HG02678 (cell line): Measurements from ENCODE around the gene ANP32D.
A peak's percentile ranks its signal among the peaks of the same experiment; 100 is the strongest.
"Not testable (repeated sequence)": the region's sequence is repeated elsewhere in the genome, so short reads cannot be mapped to it uniquely, and the experiment has no call there.

ENCODE experiments used
- ATAC-seq: cut with Tn5 transposase; IDR thresholded peaks from one replicate; pipeline ENCODE4 v1.9.1; 2021; ENCODE audit warnings: mild to moderate bottlenecking, moderate library complexity; ENCODE audit not compliant: unreplicated experiment

The ANP32D gene

DNA sequence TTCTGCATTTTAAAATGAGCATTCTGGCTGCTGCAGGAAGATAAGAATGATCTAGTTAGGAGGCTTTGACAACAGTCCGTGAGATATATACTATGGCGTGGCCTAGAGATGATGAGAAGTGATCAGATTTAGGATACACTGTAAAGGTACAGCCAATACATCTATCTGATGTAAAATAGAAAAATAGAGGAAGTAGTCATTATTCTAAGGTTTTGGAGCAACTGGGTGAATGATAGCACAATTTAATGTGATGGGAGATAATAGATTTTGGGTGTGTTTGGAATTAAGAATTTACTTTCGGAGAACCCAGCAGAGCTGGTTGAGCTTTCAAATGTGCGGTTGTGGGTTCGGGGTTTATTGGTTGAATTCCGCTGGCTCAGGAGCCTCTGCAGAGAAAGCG is at the start of gene ANP32D:
TSS of gene ANP32D (plus strand) at position 301 of the 400 bp plus-strand sequence. CDS start 106 bp downstream, outside the sequence.
- no peak for ATAC-seq

GRCh38 chr12:48423171-48423570 is 49.2 kb upstream of the ANP32D start:
- ATAC-seq = no peak

GRCh38 chr12:48424644-48425043 is 47.7 kb upstream of the ANP32D start:
- no peak for ATAC-seq

DNA sequence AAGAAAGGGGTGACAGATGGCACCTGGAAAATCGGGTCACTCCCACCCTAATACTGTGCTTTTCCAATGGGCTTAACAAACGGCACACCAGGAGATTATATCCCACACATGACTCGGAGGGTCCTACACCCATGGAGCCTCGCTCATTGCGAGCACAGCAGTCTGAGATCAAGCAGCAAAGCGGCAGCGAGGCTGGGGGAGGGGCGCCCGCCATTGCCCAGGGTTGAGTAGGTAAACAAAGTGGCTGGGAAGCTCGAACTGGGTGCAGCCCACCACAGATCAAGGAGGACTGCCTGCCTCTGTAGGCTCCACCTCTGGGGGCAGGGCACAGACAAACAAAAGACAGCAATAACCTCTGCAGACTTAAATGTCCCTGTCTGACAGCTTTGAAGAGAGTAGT is 38.3 kb upstream of the ANP32D start:
- ATAC-seq = not testable (repeated sequence)

- no peak for ATAC-seq
Observed at GRCh38 chr12:48441069-48441468, 31.3 kb upstream of the ANP32D start.

DNA sequence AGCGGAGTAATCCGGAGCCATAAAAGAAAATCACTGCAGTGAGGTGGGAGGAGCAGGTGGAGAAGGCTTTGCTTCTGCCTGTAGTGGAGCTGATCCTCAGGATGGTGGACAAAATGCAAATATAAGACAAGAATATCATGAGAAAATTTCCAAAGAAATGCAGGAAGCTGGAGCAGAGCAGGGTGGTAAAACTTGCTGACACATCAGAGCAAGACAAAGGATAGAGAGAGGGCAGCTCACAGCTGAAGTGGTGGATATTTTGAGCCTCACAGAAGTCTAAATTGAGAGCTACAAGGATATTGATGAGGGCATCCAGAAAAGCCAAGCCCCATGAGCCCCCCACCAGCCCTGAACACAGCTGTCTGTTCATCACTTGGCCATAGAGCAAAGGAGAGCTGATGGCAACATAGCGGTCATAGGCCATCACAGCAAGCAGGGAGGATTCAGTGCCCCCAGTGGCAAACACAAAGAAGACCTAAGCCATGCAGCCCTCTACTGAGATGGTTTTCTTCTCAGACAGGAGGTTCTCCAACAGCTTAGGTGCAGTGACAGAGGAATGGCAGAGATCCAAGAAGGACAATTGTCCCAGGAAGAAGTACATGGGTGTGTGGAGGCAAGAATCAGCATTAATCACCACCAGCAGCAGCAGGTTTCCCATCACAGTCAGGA is 30.0 kb upstream of the ANP32D start:
- no peak for ATAC-seq

- ATAC-seq = no peak
Observed at GRCh38 chr12:48445538-48445937, 26.8 kb upstream of the ANP32D start.

DNA sequence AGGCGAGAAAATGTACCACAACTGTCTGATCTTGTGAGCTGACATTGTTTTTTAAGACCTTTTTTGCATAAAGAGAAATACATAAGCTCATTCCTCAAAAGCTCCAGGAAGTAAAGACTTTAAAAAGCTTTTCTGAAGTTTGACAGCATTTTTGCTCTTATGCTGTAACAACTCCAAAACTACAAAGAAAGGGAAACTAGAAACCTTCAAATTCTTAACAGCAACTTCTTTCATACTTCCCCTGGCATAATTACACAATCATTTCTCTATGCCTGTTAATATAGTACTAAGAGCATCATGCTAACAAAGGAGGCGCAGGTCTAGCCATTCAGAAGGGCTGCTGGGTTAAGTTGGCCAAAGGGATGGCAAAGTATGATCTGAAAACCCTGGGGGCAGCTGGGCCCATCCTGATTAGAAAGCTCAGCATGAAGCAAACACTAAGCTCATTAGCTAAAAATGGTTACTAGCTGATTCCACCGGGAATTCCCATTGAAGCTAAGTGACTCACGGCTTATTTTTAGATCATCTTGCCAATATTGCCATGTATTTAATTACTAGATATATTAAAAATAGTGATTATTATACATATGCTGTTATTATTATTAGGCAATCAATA is 26.1 kb upstream of the ANP32D start:
- ATAC-seq = no peak

DNA sequence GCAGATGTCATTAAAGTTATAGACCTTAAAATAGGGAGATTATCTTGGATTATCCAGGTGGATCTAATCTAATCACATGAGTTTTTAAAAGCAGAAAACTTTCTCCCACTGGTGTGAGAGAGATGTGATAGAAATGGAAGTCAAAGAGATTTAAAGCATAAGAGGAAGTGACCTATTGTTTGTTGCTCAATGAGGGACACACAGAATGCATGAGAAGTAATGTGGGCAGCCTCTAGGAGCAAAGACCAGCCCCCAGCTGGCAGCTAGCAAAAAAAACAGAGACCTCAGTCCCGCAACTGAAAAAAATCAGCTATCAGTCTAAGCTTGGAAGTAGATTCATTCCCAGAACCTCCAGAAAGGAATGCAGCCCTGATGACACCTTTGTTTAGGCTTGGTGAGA is 24.6 kb upstream of the ANP32D start:
- ATAC-seq = no peak

GRCh38 chr12:48451372-48451771 is 21.0 kb upstream of the ANP32D start:
- ATAC-seq = no peak

- not testable (repeated sequence) for ATAC-seq
Observed at GRCh38 chr12:48452961-48453360, 19.4 kb upstream of the ANP32D start.

- no peak for ATAC-seq
Observed at GRCh38 chr12:48454667-48455066, 17.7 kb upstream of the ANP32D start.

DNA sequence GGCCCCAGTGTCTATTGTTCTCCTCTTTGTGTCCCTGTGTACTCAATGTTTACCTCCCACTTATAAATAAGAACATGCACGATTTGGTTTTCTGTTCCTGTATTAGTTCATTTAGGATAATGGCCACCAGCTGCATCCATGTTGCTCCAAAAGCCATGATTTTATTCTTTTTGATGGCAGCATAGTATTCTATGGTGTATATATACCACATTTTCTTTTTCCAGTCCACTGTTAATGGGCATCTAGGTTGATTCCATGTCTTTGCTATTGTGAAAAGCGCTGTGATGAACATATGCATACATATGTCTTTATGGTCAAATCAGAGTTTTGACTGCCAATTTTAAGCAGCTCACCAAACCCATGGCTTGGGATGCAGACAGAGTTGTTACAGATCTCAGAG is 17.2 kb upstream of the ANP32D start:
- no peak for ATAC-seq

DNA sequence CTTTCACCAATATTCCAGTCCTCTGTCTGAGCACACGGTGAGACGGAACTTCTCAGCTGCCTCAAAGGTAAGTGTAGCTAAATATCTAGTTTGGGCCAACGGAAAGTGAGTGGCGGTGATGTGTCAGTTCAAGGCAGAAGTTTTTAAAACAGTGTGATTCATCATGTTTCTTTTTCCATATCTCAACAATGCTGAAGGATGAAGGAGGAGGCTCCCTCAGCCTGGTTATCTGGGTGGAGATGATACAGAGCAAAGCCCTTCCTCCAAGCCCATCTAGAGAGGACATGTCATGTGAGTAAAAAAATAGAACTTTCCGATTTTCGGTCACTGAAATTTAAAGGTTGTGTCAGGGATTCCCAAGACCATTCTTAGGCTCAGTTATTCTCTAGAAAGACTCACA is 13.1 kb upstream of the ANP32D start:
- no peak for ATAC-seq

DNA sequence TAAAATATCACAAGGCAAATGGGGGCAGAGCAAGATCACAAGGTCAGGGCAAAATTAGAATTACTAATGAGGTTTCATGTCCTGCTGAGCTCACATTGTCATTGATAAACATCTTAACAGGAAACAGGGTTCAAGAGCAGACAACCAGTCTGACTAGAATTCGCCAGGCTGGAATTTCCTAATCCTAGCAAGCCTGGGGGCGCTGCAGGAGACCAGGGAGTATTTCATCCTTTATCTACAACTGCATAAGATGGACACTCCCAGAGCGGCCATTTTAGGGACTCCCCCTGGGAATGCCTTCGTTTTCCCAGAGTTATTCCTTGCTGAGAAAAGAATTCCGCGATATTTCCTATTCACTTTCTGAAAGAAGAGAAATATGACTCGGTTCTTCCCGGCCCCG is 3.3 kb upstream of the ANP32D start:
- ATAC-seq = not testable (repeated sequence)

- ATAC-seq = no peak
Observed at GRCh38 chr12:48473061-48473460, 702 bp downstream of the ANP32D start.

- not testable (repeated sequence) for ATAC-seq
Observed at GRCh38 chr12:48474497-48474896, 2.1 kb downstream of the ANP32D start.

DNA sequence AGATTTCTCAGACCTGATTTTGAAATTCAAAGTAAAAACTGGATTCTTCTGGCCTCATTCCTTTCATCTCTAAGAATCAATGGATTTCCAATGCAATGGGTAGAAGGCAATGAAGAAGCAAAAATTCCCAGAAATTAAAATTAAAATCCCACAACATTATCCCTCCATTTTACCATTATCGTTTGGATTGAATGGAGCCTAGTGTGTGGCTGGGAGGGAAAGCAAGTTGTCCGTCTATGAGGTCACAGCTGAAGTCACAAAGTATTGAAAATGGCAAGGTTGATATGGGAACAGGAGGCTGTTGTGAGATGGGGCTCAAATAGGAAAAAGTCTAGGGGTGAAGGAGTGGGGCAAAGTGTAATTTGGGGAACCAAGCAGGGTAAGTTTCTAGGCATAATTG is 9.8 kb downstream of the ANP32D start, which contains the start of gene C12orf54:
TSS of gene C12orf54 (plus strand) at position 301 of the 400 bp plus-strand sequence. CDS start 799 bp downstream, outside the sequence.
- ATAC-seq = no peak

DNA sequence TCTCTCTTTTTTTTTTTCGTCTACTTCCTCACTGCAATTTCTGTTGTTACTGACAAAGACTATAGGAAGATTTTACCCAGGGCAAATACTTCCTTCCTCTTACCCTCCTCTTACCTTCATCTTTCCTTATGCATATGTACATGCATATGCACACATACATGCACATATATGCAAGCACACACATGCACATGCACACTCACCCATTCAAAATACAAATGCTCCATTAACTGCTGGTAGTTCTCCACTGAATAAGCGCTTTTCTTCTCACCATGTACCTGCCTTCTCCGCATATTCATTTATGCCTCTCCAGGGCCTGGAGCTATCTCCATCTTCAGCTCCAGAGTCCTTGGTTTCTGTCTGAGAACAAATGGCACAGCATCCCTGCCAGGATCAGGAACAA is 10.6 kb downstream of the ANP32D start:
- no peak for ATAC-seq

DNA sequence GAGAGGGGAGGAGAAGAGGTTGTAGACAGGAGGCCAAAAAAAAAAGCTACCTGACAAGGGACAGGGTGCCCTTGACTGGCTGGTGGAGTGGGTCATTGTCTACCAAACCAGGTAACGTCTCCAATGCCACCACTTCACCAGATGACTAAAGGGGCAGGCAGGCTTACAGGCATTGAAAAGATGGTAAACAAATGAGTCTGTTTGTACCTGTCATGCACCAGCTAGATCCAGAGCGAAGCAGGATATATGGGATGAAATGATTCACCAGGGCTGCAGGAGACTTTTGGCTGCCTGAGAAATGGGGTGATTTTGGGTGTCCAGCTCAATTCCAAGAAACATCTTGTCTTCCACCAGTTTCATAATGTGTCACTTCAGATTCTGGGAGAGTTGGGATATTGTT is 13.9 kb downstream of the ANP32D start:
- ATAC-seq = no peak

DNA sequence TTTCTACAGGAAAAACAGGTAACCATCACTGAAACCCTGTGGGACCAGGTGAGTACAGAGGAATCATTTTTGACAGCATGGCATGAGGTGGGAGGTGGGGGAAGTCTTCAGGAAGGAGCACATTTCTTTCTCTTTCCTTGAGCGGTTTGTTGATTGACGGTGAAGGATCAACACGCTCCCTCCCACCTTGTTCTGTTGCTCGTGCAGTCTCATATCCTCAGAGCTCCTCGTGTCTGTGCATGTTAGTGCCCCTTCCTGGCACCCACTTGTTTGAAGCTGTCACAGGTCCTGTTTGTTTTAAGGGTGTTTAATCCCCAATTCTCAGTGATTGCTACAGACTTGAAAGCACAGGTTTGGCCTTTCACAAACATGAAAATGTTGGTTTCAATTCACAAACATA is 14.3 kb downstream of the ANP32D start:
- ATAC-seq = no peak

GRCh38 chr12:48489012-48489411 is 16.7 kb downstream of the ANP32D start:
- ATAC-seq = peak; percentile 98

DNA sequence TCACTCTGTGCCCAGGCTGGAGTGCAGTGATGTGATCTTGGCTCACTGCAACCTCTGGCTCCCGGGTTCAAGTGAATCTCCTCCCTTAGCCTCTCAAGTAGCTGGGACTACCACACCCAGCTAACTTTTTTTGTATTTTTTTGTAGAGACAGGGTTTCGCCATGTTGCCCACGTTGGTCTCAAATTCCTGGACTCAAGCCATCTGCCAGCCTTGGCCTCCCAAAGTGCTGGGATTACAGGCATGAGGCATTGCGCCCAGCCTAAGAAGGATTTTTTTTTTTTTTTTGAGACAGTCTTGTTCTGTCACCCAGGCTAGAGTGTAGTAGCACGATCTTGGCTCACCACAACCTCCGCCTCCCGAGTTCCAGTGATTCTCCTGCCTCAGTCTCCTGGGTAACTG is 17.1 kb downstream of the ANP32D start:
- not testable (repeated sequence) for ATAC-seq
